ENCODE results near the gene STK32B.

DNA sequence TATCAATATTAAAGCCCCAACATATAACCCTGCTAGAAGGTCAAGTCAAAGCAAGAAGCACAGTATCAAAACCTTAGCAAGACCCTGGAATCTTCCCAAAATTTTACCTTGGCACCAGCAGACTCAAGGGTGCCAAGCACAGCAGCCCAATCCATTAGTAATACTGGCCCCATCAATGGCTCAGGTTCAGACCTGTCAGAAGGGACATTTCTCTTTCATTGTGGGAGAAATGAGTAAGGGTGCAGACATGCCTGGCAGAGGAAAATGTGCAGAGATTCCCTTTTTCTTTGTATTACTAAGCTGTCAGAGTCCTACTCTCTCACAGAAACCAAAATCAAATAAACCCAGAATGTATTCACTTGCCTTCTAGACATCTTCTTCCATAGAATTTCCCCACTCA is 453.2 kb downstream of the STK32B start:
- TF ChIP-seq, protein P1, sequence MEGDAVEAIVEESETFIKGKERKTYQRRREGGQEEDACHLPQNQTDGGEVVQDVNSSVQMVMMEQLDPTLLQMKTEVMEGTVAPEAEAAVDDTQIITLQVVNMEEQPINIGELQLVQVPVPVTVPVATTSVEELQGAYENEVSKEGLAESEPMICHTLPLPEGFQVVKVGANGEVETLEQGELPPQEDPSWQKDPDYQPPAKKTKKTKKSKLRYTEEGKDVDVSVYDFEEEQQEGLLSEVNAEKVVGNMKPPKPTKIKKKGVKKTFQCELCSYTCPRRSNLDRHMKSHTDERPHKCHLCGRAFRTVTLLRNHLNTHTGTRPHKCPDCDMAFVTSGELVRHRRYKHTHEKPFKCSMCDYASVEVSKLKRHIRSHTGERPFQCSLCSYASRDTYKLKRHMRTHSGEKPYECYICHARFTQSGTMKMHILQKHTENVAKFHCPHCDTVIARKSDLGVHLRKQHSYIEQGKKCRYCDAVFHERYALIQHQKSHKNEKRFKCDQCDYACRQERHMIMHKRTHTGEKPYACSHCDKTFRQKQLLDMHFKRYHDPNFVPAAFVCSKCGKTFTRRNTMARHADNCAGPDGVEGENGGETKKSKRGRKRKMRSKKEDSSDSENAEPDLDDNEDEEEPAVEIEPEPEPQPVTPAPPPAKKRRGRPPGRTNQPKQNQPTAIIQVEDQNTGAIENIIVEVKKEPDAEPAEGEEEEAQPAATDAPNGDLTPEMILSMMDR (conservative IDR thresholded peaks at IDR 0.05; ENCODE audit: low read depth in 2 of 2): no peak
- TF ChIP-seq ZNF462 (CRISPR knock-in tag; IDR thresholded peaks at IDR 0.05) (no peak), REST (IDR thresholded peaks at IDR 0.05; ENCODE audit: unreplicated experiment) (no peak), POLR2AphosphoS5 (IDR thresholded peaks at IDR 0.05; ENCODE audit: low read depth) (no peak), JUNB (IDR thresholded peaks at IDR 0.05; ENCODE audit: unreplicated experiment) (no peak), EZH2 (IDR thresholded peaks at IDR 0.05; ENCODE audit: low read depth, unreplicated experiment) (no peak), ZNF331 (CRISPR knock-in tag; IDR thresholded peaks at IDR 0.05; ENCODE audit: low read depth) (no peak), STAT1 (IDR thresholded peaks at IDR 0.05; ENCODE audit: unreplicated experiment) (no peak), EZH2phosphoT487 (IDR thresholded peaks at IDR 0.05; ENCODE audit: unreplicated experiment) (no peak), CREB1 (CRISPR knock-in tag; IDR thresholded peaks at IDR 0.05; ENCODE audit: low read depth) (no peak), ZNF114 (CRISPR knock-in tag; IDR thresholded peaks at IDR 0.05) (no peak)
